ENCODE measurements around the gene CSNK1G2. TPM values are rescaled to one million over a fixed set of nuclear protein-coding genes. Genes with fewer than 3 reads are reported as not detected.

The CSNK1G2 gene
- total RNA-seq, 6 experiments from 2014 or later, result 44.8 to 52.0 (median 51.1) TPM

- no peak overlapping the region for H3K27ac Mint-ChIP-seq
Observed at GRCh38 chr19:1918975-1919374, 22.0 kb upstream of the CSNK1G2 start.

GRCh38 chr19:1920644-1921043, 20.3 kb upstream of the CSNK1G2 start:
- H3K36me3 Mint-ChIP-seq (ENCODE audit: low read depth), result peaks cover 10% of the 10 kb centered on the region; the same call in 1 of the 2 replicates
- H3K9me3 Mint-ChIP-seq, result no peaks in the 10 kb centered on the region
- H3K27me3 Mint-ChIP-seq (ENCODE audit: insufficient read depth), result peaks cover 2% of the 10 kb centered on the region; the same call in 1 of the 2 replicates
- no peak for TF ChIP-seq CTCF (IDR thresholded peaks at IDR 0.05)
- DNase-seq, result no peak
- no peak overlapping the region for H3K27ac Mint-ChIP-seq
- H3K4me3 Mint-ChIP-seq, result no peak overlapping the region
- H3K4me1 Mint-ChIP-seq (ENCODE audit: low read depth), result no peaks in the 10 kb centered on the region

More at GRCh38 chr19:1918975-1919374, 22.0 kb upstream of the CSNK1G2 start:
- H3K36me3 Mint-ChIP-seq (ENCODE audit: low read depth), result peaks cover 10% of the 10 kb centered on the region; the same call in 1 of the 2 replicates
- DNase-seq, result no peak
- no peak for TF ChIP-seq CTCF (IDR thresholded peaks at IDR 0.05)
- no peaks in the 10 kb centered on the region for H3K9me3 Mint-ChIP-seq
- H3K27me3 Mint-ChIP-seq (ENCODE audit: insufficient read depth), result peaks cover 2% of the 10 kb centered on the region; the same call in 1 of the 2 replicates
- H3K4me3 Mint-ChIP-seq, result no peak overlapping the region
- no peaks in the 10 kb centered on the region for H3K4me1 Mint-ChIP-seq (ENCODE audit: low read depth)

GRCh38 chr19:1921326-1921725, 19.6 kb upstream of the CSNK1G2 start:
- no peak for TF ChIP-seq CTCF (IDR thresholded peaks at IDR 0.05)
- no peaks in the 10 kb centered on the region for H3K4me1 Mint-ChIP-seq (ENCODE audit: low read depth)
- no peaks in the 10 kb centered on the region for H3K9me3 Mint-ChIP-seq
- no peak overlapping the region for H3K27ac Mint-ChIP-seq
- DNase-seq, result no peak
- H3K36me3 Mint-ChIP-seq (ENCODE audit: low read depth), result peaks cover 10% of the 10 kb centered on the region; the same call in 1 of the 2 replicates
- H3K27me3 Mint-ChIP-seq (ENCODE audit: insufficient read depth), result peaks cover 2% of the 10 kb centered on the region; the same call in 1 of the 2 replicates
- no peak overlapping the region for H3K4me3 Mint-ChIP-seq

- DNase-seq, result no peak
- Mint-ChIP-seq H3K4me3 (no peak overlapping the region), H3K4me1 (ENCODE audit: low read depth) (no peaks in the 10 kb centered on the region), H3K27me3 (ENCODE audit: insufficient read depth) (peaks cover 2% of the 10 kb centered on the region; the same call in 1 of the 2 replicates), H3K27ac (no peak overlapping the region), H3K9me3 (no peaks in the 10 kb centered on the region), H3K36me3 (ENCODE audit: low read depth) (peaks cover 10% of the 10 kb centered on the region; the same call in 1 of the 2 replicates)
- TF ChIP-seq CTCF (IDR thresholded peaks at IDR 0.05), result no peak
Observed at GRCh38 chr19:1921825-1922224, 19.1 kb upstream of the CSNK1G2 start.

- H3K36me3 Mint-ChIP-seq (ENCODE audit: low read depth), result peaks cover 10% of the 10 kb centered on the region; the same call in 1 of the 2 replicates
- no peak overlapping the region for H3K4me3 Mint-ChIP-seq
- no peaks in the 10 kb centered on the region for H3K9me3 Mint-ChIP-seq
- peaks cover 2% of the 10 kb centered on the region; the same call in 1 of the 2 replicates for H3K27me3 Mint-ChIP-seq (ENCODE audit: insufficient read depth)
- H3K27ac Mint-ChIP-seq, result no peak overlapping the region
- H3K4me1 Mint-ChIP-seq (ENCODE audit: low read depth), result no peaks in the 10 kb centered on the region
- DNase-seq, result no peak
- no peak for TF ChIP-seq CTCF (IDR thresholded peaks at IDR 0.05)
Observed at GRCh38 chr19:1922803-1923202, 18.2 kb upstream of the CSNK1G2 start.
